IMR-90 (cell line): ENCODE results near the gene DERL3. TPM values are rescaled to one million over a fixed set of nuclear protein-coding genes. Genes with fewer than 3 reads are reported as not detected.
A peak's percentile ranks its signal among the peaks of the same experiment; 100 is the strongest.

Experiments used
- ATAC-seq: fragments of 200-7000 bp; cut with Tn5 transposase; 2 replicates; pipeline ENCODE4 v1.9.1; 2020; ENCODE audit warnings: low read depth, mild to moderate bottlenecking, moderate library complexity
- BruUV-seq: library from RNA; stranded (reverse); fragments of 400-500 nt; replicated peaks from 2 replicates; lab custom pipeline; 2021; lab: Mats Ljungman, UMichigan
- CTCF ChIA-PET: fragments of 300-600 bp; formaldehyde crosslinking; extraction: SDS; loops from one replicate; lab custom pipeline; 2021; ENCODE audit warnings: antibody characterized with exemption; lab: Yijun Ruan, JAX
- POLR2A ChIA-PET: fragments of 300-600 bp; sonication (Branson Sonifier 250); formaldehyde crosslinking; loops from one replicate; lab custom pipeline; 2022; ENCODE audit warnings: antibody characterized with exemption; ENCODE audit not compliant: unreplicated experiment; lab: Charles Lee
- DNase-seq: peaks from one replicate; pipeline ENCODE4 v3.0.0; 2013
- H2AFZ ChIP-seq: replicated peaks from 2 replicates; pipeline ENCODE3; 2013; ENCODE audit warnings: low read length, mild to moderate bottlenecking; ENCODE audit not compliant: poor library complexity
- H2AK5ac ChIP-seq: 2 replicates; pipeline ENCODE4 v1.6.1; 2013; ENCODE audit warnings: low read depth, low read length, inconsistent platforms
- H2AK9ac ChIP-seq: replicated peaks from 2 replicates; pipeline ENCODE3; 2013; ENCODE audit warnings: mild to moderate bottlenecking, low read depth, low read length, moderate library complexity; ENCODE audit not compliant: poor library complexity
- H2BK120ac ChIP-seq: 2 replicates; pipeline ENCODE4 v1.6.1; 2013; ENCODE audit warnings: low read depth, low read length, inconsistent platforms
- H2BK15ac ChIP-seq: 3 replicates; pipeline ENCODE4 v1.6.1; 2013; ENCODE audit warnings: low read depth, low read length, inconsistent platforms
- H2BK20ac ChIP-seq: 2 replicates; pipeline ENCODE4 v1.6.1; 2013; ENCODE audit warnings: low read depth, mild to moderate bottlenecking, inconsistent platforms, low read length, moderate library complexity
- H2BK5ac ChIP-seq: 2 replicates; pipeline ENCODE4 v1.6.1; 2013; ENCODE audit warnings: mild to moderate bottlenecking, low read depth, low read length, inconsistent platforms; ENCODE audit not compliant: poor library complexity, severe bottlenecking
- H3K14ac ChIP-seq: replicated peaks from 2 replicates; pipeline ENCODE4 v1.6.1; 2013; ENCODE audit warnings: low read depth, low read length, inconsistent platforms
- H3K18ac ChIP-seq: 2 replicates; pipeline ENCODE4 v1.6.1; 2013; ENCODE audit warnings: low read depth, low read length, control low read depth
- H3K23ac ChIP-seq: 2 replicates; pipeline ENCODE4 v1.6.1; 2013; ENCODE audit warnings: low read depth, low read length, inconsistent platforms
- H3K27ac ChIP-seq: 2 replicates; pipeline ENCODE4 v1.5.1; 2013; ENCODE audit warnings: mild to moderate bottlenecking, control low read depth, low read length; ENCODE audit not compliant: insufficient read depth
- H3K27me3 ChIP-seq: 2 replicates; pipeline ENCODE4 v1.6.1; 2013; ENCODE audit warnings: low read length; ENCODE audit not compliant: control insufficient read depth, insufficient read depth
- H3K36me3 ChIP-seq: 2 replicates; pipeline ENCODE4 v1.6.1; 2013; ENCODE audit warnings: low read length, mixed read lengths; ENCODE audit not compliant: control insufficient read depth, insufficient read depth
- H3K4ac ChIP-seq: 2 replicates; pipeline ENCODE4 v1.6.1; 2013; ENCODE audit warnings: low read depth, low read length, inconsistent platforms
- H3K4me1 ChIP-seq: 2 replicates; pipeline ENCODE4 v1.6.1; 2013; ENCODE audit warnings: low read length, mixed read lengths; ENCODE audit not compliant: control insufficient read depth, insufficient read depth
- H3K4me2 ChIP-seq: 2 replicates; pipeline ENCODE4 v1.6.1; 2013; ENCODE audit warnings: low read depth, mild to moderate bottlenecking, control low read depth, low read length, moderate library complexity
- H3K4me3 ChIP-seq: 2 replicates; pipeline ENCODE4 v1.5.1; 2013; ENCODE audit warnings: low read depth, mild to moderate bottlenecking, control low read depth, low read length, moderate library complexity; ENCODE audit not compliant: insufficient read depth
- H3K56ac ChIP-seq: 2 replicates; pipeline ENCODE4 v1.6.1; 2013; ENCODE audit warnings: low read length, inconsistent platforms; ENCODE audit not compliant: insufficient read depth; ENCODE audit errors: extremely low read depth
- H3K79me1 ChIP-seq, 2 experiments: 2 replicates each; pipeline ENCODE4 v1.6.1; 2013; ENCODE audit warnings: low read length in 2 of 2, inconsistent platforms in 1 of 2, low read depth in 1 of 2
- H3K9ac ChIP-seq: 2 replicates; pipeline ENCODE4 v1.6.1; 2013; ENCODE audit warnings: low read depth, low read length, control low read depth
- H3K9me1 ChIP-seq: 2 replicates; pipeline ENCODE4 v1.6.1; 2013; ENCODE audit warnings: low read length, inconsistent platforms; ENCODE audit not compliant: insufficient read depth
- H3K9me3 ChIP-seq: 2 replicates; pipeline ENCODE4 v1.6.1; 2013; ENCODE audit warnings: low read length; ENCODE audit not compliant: control insufficient read depth, insufficient read depth
- H4K20me1 ChIP-seq: 2 replicates; pipeline ENCODE4 v1.6.1; 2013; ENCODE audit warnings: low read length, inconsistent platforms; ENCODE audit not compliant: insufficient read depth
- H4K5ac ChIP-seq: 2 replicates; pipeline ENCODE4 v1.6.1; 2013; ENCODE audit warnings: mild to moderate bottlenecking, low read depth, low read length, control low read depth
- H4K8ac ChIP-seq, 2 experiments: 2 replicates each; pipeline ENCODE4 v1.6.1; 2013; ENCODE audit warnings: low read depth in 2 of 2, low read length in 2 of 2, control low read depth in 1 of 2, inconsistent platforms in 1 of 2
- H4K91ac ChIP-seq: 2 replicates; pipeline ENCODE4 v1.6.1; 2013; ENCODE audit warnings: low read depth, low read length, inconsistent platforms; ENCODE audit not compliant: insufficient read depth
- CTCF ChIP-seq: conservative IDR thresholded peaks from 2 replicates; pipeline ENCODE4 v1.5.1; 2012; ENCODE audit warnings: mild to moderate bottlenecking, low read depth, low read length, improper control_type of control experiment
- MXI1 ChIP-seq: IDR thresholded peaks from 2 replicates; pipeline ENCODE4 v1.6.1; 2012; ENCODE audit warnings: low read depth, mild to moderate bottlenecking, low read length, moderate library complexity, borderline replicate concordance
- WGBS, 2 experiments: methylation state at CpG; one replicate each; pipeline versions ENCODE4 v1.1.5 to v1.1.7; 2013; ENCODE audit warnings: missing lambda C conversion rate in 2 of 2; ENCODE audit not compliant: insufficient read length in 1 of 2; ENCODE audit errors: extremely low coverage in 2 of 2; 5-methylcytosine and 5-hydroxymethylcytosine counted together
- dilution Hi-C: fragments of 300-500 bp; cut with HindIII; formaldehyde crosslinking; loops from one replicate; pipeline ENCODE4 v1.14.3; 2018; ENCODE audit warnings: low sequenced_read_pairs; ENCODE audit not compliant: unreplicated experiment
- in situ Hi-C: fragments of 300-500 bp; cut with MboI; formaldehyde crosslinking; loops from 3 replicates; pipeline ENCODE4 v1.14.3; 2019; ENCODE audit warnings: low sequenced_read_pairs, inconsistent platforms, mixed read lengths
- intact Hi-C: fragments of 100-400 bp; cut with micrococcal nuclease; formaldehyde crosslinking; loops from 2 replicates; pipeline ENCODE4 v1.10.0; 2022
- polyA plus RNA-seq, 3 experiments: library from polyadenylated mRNA; depleted of rRNA; stranded (reverse); fragments of >200 nt; gene quantifications; 2 replicates each; pipeline ENCODE4 v1.2.3, GENCODE V29; 2012; ENCODE audit warnings: low replicate concordance in 1 of 3
- total RNA-seq: library from RNA; depleted of rRNA; stranded (reverse); fragments of >200 nt; gene quantifications from 2 replicates; pipeline ENCODE4 v1.2.3, GENCODE V29; 2012

DERL3 gene
- total and polyA plus RNA-seq, 2 of the 4 experiments (the other 2 are of a cell fraction) = 0.18 to 0.62 TPM

DNA sequence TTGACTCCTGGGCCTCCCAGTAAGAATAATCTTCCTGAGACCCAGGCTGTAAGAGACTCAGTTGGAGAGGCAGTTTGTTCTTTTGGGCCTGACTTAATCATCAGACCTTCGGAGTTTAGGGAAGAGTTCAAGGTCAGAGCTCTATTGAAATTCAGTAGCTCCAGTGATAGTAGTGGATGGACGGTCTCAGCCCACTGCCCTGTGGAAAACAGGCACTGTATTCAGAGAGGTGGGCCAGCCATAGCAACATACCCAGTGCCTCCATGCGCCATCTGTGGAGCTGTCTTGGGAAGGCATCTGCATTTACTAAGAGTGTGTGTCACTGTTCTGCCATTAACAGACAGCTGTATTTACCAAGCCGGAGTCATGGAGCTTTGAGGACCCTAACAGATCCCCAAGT, 49.2 kb downstream of the DERL3 start:
- H3K27ac ChIP-seq = no peak overlapping the region
- no peak overlapping the region for H2AFZ ChIP-seq
- WGBS, 2 experiments = 82% methylated on average over 2 of the region's 4 CpGs; no CpG with 5 or more reads in 1 of the 2 experiments
- in situ Hi-C loops = no loop called here
- no peak for DNase-seq
- H4K5ac ChIP-seq = no peak overlapping the region
- no peak overlapping the region for H3K14ac ChIP-seq
- no peak overlapping the region for H2BK5ac ChIP-seq
- H4K91ac ChIP-seq = no peak overlapping the region
- peaks cover 17% of the 10 kb centered on the region for H3K9me1 ChIP-seq
- no peak overlapping the region for H3K4ac ChIP-seq
- ChIA-PET POLR2A (interaction anchor here (0.6 kb wide), 1 partner anchor 389 kb away, joined by 3 read pairs; no protein-coding TSS in a partner anchor), CTCF (interaction anchor here (1.4 kb wide), 1 partner anchor 15 kb away, joined by 4 read pairs; no protein-coding TSS in a partner anchor)
- dilution Hi-C loops = no loop called here
- H3K9ac ChIP-seq = no peak overlapping the region
- H2AK5ac ChIP-seq = no peak overlapping the region
- no peak overlapping the region for H3K4me2 ChIP-seq
- H3K36me3 ChIP-seq = peaks cover 32% of the 10 kb centered on the region
- H3K79me1 ChIP-seq = peaks cover 44 to 63% of the 10 kb centered on the region in 2 experiments
- ATAC-seq = no peak
- no peak overlapping the region for H2BK20ac ChIP-seq
- no peak overlapping the region for H4K8ac ChIP-seq
- peaks cover 62% of the 10 kb centered on the region for H4K20me1 ChIP-seq
- H3K4me1 ChIP-seq = peaks cover 16% of the 10 kb centered on the region
- H3K18ac ChIP-seq = no peak overlapping the region
- no peaks in the 10 kb centered on the region for H3K27me3 ChIP-seq
- H3K9me3 ChIP-seq = no peaks in the 10 kb centered on the region
- H3K56ac ChIP-seq = no peak overlapping the region
- no peak overlapping the region for H2AK9ac ChIP-seq
- intact Hi-C loops = no loop called here
- H3K23ac ChIP-seq = no peak overlapping the region
- BruUV-seq = no TSS peak
- no peak overlapping the region for H3K4me3 ChIP-seq
- H2BK15ac ChIP-seq = no peak overlapping the region
- no peak overlapping the region for H2BK120ac ChIP-seq
- peak; percentile 26 for TF ChIP-seq CTCF
- TF ChIP-seq MXI1 = no peak
